WERI-Rb-1 (cell line): ENCODE measurements around the gene DDHD1.

Experiments
- DNase-seq: peaks from one replicate; pipeline ENCODE4 v3.0.0-alpha.2; 2020
- H3K27ac ChIP-seq: fragments of 250-450 bp; sonication (Bioruptor Pico); 2 replicates; pipeline ENCODE4 v1.5.1; 2020; ENCODE audit warnings: mild to moderate bottlenecking, moderate library complexity
- H3K27me3 ChIP-seq: fragments of 250-450 bp; sonication (Bioruptor Pico); 2 replicates; pipeline ENCODE4 v1.5.1; 2021; ENCODE audit warnings: mild to moderate bottlenecking, low read depth, moderate library complexity; ENCODE audit not compliant: insufficient read depth, severe bottlenecking
- H3K36me3 ChIP-seq: fragments of 250-450 bp; sonication (Bioruptor Pico); 2 replicates; pipeline ENCODE4 v1.5.1; 2020; ENCODE audit warnings: mild to moderate bottlenecking, moderate library complexity
- H3K4me3 ChIP-seq: 2 replicates; pipeline ENCODE4 v1.5.1; 2011; ENCODE audit warnings: low read depth, mild to moderate bottlenecking, control low read depth, low read length
- H3K9me3 ChIP-seq: fragments of 250-450 bp; sonication (Bioruptor Pico); 2 replicates; pipeline ENCODE4 v1.5.1; 2021; ENCODE audit warnings: mild to moderate bottlenecking, moderate library complexity; ENCODE audit not compliant: severe bottlenecking
- TF ChIP-seq, protein P1 (sequence below): IDR thresholded peaks from 2 replicates; pipeline ENCODE4 v1.5.1; 2011; ENCODE audit warnings: low read depth, mild to moderate bottlenecking, control low read depth, inconsistent platforms, low read length

Gene DDHD1

DNA sequence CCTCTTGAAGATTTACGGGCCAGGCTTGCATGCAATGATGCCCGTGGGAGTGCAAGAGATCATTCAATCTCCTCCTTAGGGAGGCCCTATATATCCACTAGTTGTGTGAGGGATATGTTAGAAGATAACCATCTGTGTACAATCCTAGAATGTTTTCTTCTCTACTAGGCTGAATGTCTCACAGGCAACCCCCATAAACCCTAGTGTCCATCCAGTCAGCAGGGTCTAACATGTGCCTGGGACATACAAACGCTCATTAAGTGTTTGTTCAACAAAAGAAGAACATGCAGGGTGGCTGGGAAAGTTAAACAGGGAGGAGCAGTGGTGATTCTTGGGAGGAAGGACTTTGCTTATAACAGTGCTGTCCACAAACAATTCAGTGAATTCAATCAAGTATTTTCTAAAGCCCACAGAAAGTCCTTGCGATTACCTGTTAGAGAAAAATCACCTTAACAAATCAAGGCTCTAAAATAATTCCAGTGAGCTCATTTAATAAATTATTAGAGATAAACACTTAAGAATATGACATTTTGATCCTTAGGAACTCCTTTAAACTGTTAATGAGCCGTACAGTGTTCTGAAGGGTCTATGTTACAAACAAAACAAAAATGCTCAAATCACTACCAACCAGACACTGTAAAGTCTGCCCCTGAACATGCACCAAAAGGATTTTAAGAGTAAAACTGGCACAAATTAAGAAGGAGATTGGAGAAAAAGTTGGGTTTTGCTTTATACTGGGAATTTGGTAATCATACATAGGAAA, 105.6 kb downstream of the DDHD1 start:
- no peak overlapping the region for H3K27ac ChIP-seq
- DNase-seq = no peak

GRCh38 chr14:53044486-53044885, 108.6 kb downstream of the DDHD1 start:
- Histone ChIP-seq H3K36me3 (no peaks in the 10 kb centered on the region; the same call in 1 of the 2 replicates), H3K27me3 (no peaks in the 10 kb centered on the region), H3K27ac (no peak overlapping the region), H3K4me3 (no peak overlapping the region), H3K9me3 (no peaks in the 10 kb centered on the region)
- no peak for DNase-seq
- TF ChIP-seq, protein P1, sequence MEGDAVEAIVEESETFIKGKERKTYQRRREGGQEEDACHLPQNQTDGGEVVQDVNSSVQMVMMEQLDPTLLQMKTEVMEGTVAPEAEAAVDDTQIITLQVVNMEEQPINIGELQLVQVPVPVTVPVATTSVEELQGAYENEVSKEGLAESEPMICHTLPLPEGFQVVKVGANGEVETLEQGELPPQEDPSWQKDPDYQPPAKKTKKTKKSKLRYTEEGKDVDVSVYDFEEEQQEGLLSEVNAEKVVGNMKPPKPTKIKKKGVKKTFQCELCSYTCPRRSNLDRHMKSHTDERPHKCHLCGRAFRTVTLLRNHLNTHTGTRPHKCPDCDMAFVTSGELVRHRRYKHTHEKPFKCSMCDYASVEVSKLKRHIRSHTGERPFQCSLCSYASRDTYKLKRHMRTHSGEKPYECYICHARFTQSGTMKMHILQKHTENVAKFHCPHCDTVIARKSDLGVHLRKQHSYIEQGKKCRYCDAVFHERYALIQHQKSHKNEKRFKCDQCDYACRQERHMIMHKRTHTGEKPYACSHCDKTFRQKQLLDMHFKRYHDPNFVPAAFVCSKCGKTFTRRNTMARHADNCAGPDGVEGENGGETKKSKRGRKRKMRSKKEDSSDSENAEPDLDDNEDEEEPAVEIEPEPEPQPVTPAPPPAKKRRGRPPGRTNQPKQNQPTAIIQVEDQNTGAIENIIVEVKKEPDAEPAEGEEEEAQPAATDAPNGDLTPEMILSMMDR = no peak

More for the DNA sequence above, 105.6 kb downstream of the DDHD1 start:
- Histone ChIP-seq H3K36me3 (no peaks in the 10 kb centered on the region), H3K27me3 (no peaks in the 10 kb centered on the region), H3K4me3 (no peak overlapping the region), H3K9me3 (no peaks in the 10 kb centered on the region)
- TF ChIP-seq, protein P1 = no peak

DNA sequence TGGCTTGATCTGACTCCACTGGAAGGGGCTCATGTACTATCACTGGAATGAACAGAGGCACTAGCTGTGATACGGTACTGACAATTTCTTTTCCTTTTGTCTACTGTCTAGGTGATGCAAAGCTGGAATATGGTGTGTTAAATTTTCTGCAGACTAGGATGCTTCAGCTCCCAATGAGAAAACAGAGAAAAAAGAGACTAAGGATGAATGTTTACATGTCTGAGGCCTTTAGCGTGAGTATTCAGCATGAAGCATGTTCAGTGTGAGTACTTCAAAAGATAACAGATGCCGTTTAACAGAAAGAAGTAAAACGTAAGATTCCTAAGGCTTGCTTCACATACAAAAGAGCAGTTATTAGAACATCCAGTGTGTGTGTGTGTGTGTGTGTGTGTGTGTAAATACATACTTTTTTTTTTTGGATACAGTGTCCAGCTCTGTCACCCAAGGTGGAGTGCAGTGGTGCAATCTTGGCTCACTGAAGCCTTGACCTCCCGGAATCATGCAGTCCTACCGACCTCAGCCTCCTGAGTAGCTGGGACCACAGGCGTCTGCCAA, 110.0 kb downstream of the DDHD1 start:
- Histone ChIP-seq H3K27ac (no peak overlapping the region), H3K36me3 (no peaks in the 10 kb centered on the region; the same call in 1 of the 2 replicates), H3K9me3 (no peaks in the 10 kb centered on the region), H3K4me3 (no peak overlapping the region), H3K27me3 (no peaks in the 10 kb centered on the region)
- no peak for DNase-seq
- TF ChIP-seq, protein P1 = no peak

GRCh38 chr14:53042480-53042879, 110.6 kb downstream of the DDHD1 start:
- Histone ChIP-seq H3K36me3 (no peaks in the 10 kb centered on the region; the same call in 1 of the 2 replicates), H3K9me3 (no peaks in the 10 kb centered on the region), H3K4me3 (no peak overlapping the region), H3K27ac (no peak overlapping the region), H3K27me3 (no peaks in the 10 kb centered on the region)
- TF ChIP-seq, protein P1 = no peak
- no peak for DNase-seq

GRCh38 chr14:53041067-53041466, 112.1 kb downstream of the DDHD1 start:
- TF ChIP-seq, protein P1 = no peak
- H3K9me3 ChIP-seq = no peaks in the 10 kb centered on the region
- no peak overlapping the region for H3K27ac ChIP-seq
- no peak overlapping the region for H3K4me3 ChIP-seq
- H3K27me3 ChIP-seq = no peaks in the 10 kb centered on the region
- DNase-seq = no peak
- H3K36me3 ChIP-seq = no peaks in the 10 kb centered on the region; the same call in 1 of the 2 replicates
